Panc1 (cell line): ENCODE data around the gene TAF5L. TPM values are rescaled to one million over a fixed set of nuclear protein-coding genes. Genes with fewer than 3 reads are reported as not detected.

Experiments
- ATAC-seq: fragments of 200-7000 bp; cut with Tn5 transposase; 2 replicates; pipeline ENCODE4 v1.9.1; 2020; ENCODE audit warnings: mild to moderate bottlenecking, moderate library complexity
- BruUV-seq: library from RNA; stranded (reverse); fragments of 400-500 nt; replicated peaks from 2 replicates; lab custom pipeline; 2021; lab: Mats Ljungman, UMichigan
- CTCF ChIA-PET: fragments of 300-600 bp; sonication (Branson Sonifier 250); formaldehyde crosslinking; loops from one replicate; lab custom pipeline; 2022; ENCODE audit warnings: antibody characterized with exemption; lab: Charles Lee
- POLR2A ChIA-PET: fragments of 300-600 bp; sonication (Branson Sonifier 250); formaldehyde crosslinking; loops from one replicate; lab custom pipeline; 2022; ENCODE audit warnings: antibody characterized with exemption; lab: Charles Lee
- DNase-seq: peaks from one replicate; pipeline ENCODE4 v3.0.0-alpha.2; 2010; ENCODE audit warnings: low read depth, low spot score
- H3K27ac ChIP-seq: 2 replicates; pipeline ENCODE4 v1.5.1; 2011; ENCODE audit warnings: mild to moderate bottlenecking, low read length, inconsistent platforms
- H3K27me3 ChIP-seq: fragments of 200-500 bp; sonication (Bioruptor generic); 2 replicates; pipeline ENCODE4 v1.6.0; 2014; ENCODE audit warnings: low read length, inconsistent platforms; ENCODE audit not compliant: control insufficient read depth, insufficient read depth
- H3K36me3 ChIP-seq: fragments of 200-500 bp; sonication (Bioruptor generic); 2 replicates; pipeline ENCODE4 v1.5.1; 2014; ENCODE audit warnings: inconsistent platforms, mild to moderate bottlenecking, low read length, moderate library complexity; ENCODE audit not compliant: control insufficient read depth, insufficient read depth
- H3K4me1 ChIP-seq: 2 replicates; pipeline ENCODE4 v1.5.1; 2011; ENCODE audit warnings: inconsistent platforms, mild to moderate bottlenecking, low read length, moderate library complexity; ENCODE audit not compliant: control insufficient read depth, insufficient read depth
- H3K4me3 ChIP-seq, 2 experiments: 2 replicates each; pipeline ENCODE4 v1.5.1; 2011 to 2012; ENCODE audit warnings: low read depth in 2 of 2, low read length in 2 of 2, mild to moderate bottlenecking in 2 of 2, inconsistent platforms in 1 of 2, moderate library complexity in 1 of 2
- H3K9me3 ChIP-seq: fragments of 200-500 bp; sonication (Bioruptor generic); 2 replicates; pipeline ENCODE4 v1.5.1; 2014; ENCODE audit warnings: low read depth, mild to moderate bottlenecking, inconsistent platforms, low read length, moderate library complexity; ENCODE audit not compliant: control insufficient read depth, insufficient read depth
- POLR2AphosphoS5 ChIP-seq: IDR thresholded peaks from 2 replicates; pipeline ENCODE4 v1.6.1; 2012; ENCODE audit warnings: mild to moderate bottlenecking, low read depth, low read length, moderate library complexity
- REST ChIP-seq, 2 experiments: IDR thresholded peaks; 2 replicates each; pipeline ENCODE4 v1.6.1; 2011 to 2012; ENCODE audit warnings: low read depth in 2 of 2, control low read depth in 1 of 2, low read length in 1 of 2, mild to moderate bottlenecking in 1 of 2, moderate library complexity in 1 of 2; ENCODE audit not compliant: insufficient read depth in 1 of 2
- SIN3A ChIP-seq: IDR thresholded peaks from 2 replicates; pipeline ENCODE4 v1.6.1; 2012; ENCODE audit warnings: low read depth, mild to moderate bottlenecking, low read length, moderate library complexity, borderline replicate concordance; ENCODE audit not compliant: insufficient read depth
- TCF7L2 ChIP-seq: IDR thresholded peaks from 2 replicates; pipeline ENCODE4 v1.6.1; 2011; ENCODE audit warnings: mild to moderate bottlenecking, low read depth, low read length, inconsistent platforms
- in situ Hi-C: cut with HindIII; loops from 2 replicates; pipeline ENCODE4 v1.10.0; 2016; ENCODE audit warnings: low sequenced_read_pairs, low pct_unique_long_range_greater_than_20kb
- intact Hi-C: fragments of 100-400 bp; cut with micrococcal nuclease; formaldehyde crosslinking; loops from one replicate; pipeline ENCODE4 v1.10.0; 2022; ENCODE audit not compliant: unreplicated experiment
- total RNA-seq: library from RNA; stranded (reverse); gene quantifications from one replicate; pipeline ENCODE4 v1.2.1, GENCODE V29; 2021; ENCODE audit not compliant: unreplicated experiment
- TF ChIP-seq, protein P1 (sequence below): fragments of 450-650 bp; IDR thresholded peaks from 2 replicates; pipeline ENCODE4 v1.5.1; 2017; ENCODE audit warnings: mild to moderate bottlenecking

Gene TAF5L
- total RNA-seq, 1 experiment from 2014 or later = 23.8 TPM

DNA sequence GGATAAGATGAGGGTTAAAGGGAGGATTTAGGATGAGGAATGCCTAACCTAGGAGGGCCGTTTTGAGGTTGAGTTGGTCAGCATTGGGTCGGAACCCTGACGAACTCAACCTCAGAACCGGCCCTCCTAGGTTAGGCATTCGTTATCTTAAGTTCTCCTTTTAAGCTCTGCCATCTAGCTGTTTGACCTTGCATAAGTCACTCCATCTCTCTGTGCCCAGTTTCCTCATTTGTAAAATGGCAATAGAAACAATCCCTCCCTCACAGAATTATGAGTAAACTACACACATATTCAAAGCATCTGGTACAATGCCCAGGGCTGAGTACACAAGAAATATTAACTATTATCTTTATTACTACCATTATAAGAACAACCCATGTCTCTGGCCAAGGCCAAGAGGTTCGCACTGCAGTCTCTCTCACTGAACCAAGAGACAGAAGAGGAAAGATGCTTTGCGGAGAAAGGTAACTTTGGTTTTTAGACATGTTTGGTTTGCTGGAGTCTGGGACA lies 72.2 kb downstream of the TAF5L start:
- DNase-seq (no peak), ATAC-seq (no peak)
- Histone ChIP-seq H3K4me3 (no peak overlapping the region), H3K9me3 (no peaks in the 10 kb centered on the region), H3K27me3 (no peaks in the 10 kb centered on the region), H3K36me3 (peaks cover 2% of the 10 kb centered on the region; the same call in 1 of the 2 replicates), H3K4me1 (peaks cover 11% of the 10 kb centered on the region; the same call in 1 of the 2 replicates), H3K27ac (no peak overlapping the region)
- in situ Hi-C loops = no loop called here
- intact Hi-C loops = no loop called here
- TF ChIP-seq, protein P1, sequence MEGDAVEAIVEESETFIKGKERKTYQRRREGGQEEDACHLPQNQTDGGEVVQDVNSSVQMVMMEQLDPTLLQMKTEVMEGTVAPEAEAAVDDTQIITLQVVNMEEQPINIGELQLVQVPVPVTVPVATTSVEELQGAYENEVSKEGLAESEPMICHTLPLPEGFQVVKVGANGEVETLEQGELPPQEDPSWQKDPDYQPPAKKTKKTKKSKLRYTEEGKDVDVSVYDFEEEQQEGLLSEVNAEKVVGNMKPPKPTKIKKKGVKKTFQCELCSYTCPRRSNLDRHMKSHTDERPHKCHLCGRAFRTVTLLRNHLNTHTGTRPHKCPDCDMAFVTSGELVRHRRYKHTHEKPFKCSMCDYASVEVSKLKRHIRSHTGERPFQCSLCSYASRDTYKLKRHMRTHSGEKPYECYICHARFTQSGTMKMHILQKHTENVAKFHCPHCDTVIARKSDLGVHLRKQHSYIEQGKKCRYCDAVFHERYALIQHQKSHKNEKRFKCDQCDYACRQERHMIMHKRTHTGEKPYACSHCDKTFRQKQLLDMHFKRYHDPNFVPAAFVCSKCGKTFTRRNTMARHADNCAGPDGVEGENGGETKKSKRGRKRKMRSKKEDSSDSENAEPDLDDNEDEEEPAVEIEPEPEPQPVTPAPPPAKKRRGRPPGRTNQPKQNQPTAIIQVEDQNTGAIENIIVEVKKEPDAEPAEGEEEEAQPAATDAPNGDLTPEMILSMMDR = no peak
- TF ChIP-seq POLR2AphosphoS5 (no peak), TCF7L2 (no peak), REST (IDR thresholded peaks at IDR 0.05; ENCODE audit: insufficient read depth in 1 of 2, low read depth in 2 of 2, low read length in 1 of 2) (no peak), SIN3A (no peak)
- POLR2A ChIA-PET = no interaction called here
- CTCF ChIA-PET = no interaction called here
- BruUV-seq = no TSS peak

DNA sequence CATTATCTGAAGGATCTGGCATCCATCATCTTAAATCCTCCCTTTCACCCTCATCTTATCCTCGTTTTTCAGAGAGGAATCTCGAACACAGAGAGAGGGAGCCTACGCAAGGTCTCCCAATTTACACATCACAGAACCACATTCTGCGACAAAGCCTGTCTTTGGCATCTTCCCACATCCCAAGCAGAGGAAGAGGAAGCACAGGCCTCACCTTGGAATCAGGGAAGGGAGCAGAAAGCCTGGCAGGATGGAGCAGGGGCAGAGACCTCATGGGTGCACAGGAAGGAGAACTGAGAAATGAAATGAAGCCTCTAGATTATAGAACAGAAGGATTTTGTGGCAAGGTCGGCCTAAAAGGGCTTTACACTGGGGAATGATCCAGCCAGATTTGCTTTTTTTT lies 73.2 kb downstream of the TAF5L start:
- Histone ChIP-seq H3K27ac (no peak overlapping the region), H3K27me3 (no peaks in the 10 kb centered on the region), H3K4me1 (peaks cover 11% of the 10 kb centered on the region; the same call in 1 of the 2 replicates), H3K9me3 (no peaks in the 10 kb centered on the region), H3K36me3 (peaks cover 2% of the 10 kb centered on the region; the same call in 1 of the 2 replicates), H3K4me3 (no peak overlapping the region)
- POLR2A ChIA-PET = no interaction called here
- in situ Hi-C loops = no loop called here
- ATAC-seq (no peak), DNase-seq (no peak)
- no TSS peak for BruUV-seq
- CTCF ChIA-PET = no interaction called here
- intact Hi-C loops = no loop called here
- no peak for TF ChIP-seq SIN3A
- TF ChIP-seq, protein P1 = no peak
